Cardiac muscle cell (in vitro differentiated cells and primary cell): ENCODE results near the gene SDCBP2. TPM values are rescaled to one million over a fixed set of nuclear protein-coding genes. Genes with fewer than 3 reads are reported as not detected.

ENCODE experiments used
- DNase-seq, 2 donors: peaks; one replicate each; pipeline versions ENCODE4 v3.0.0 to v3.0.0-alpha.2; 2010 to 2017; ENCODE audit warnings: low read depth in 1 of 2, low spot score in 1 of 2
- H3K27ac ChIP-seq: fragments of 200-600 bp; sonication (generic); 2 replicates; pipeline ENCODE4 v1.5.1; 2016
- H3K27me3 ChIP-seq: fragments of 200-600 bp; sonication (generic); 2 replicates; pipeline ENCODE4 v1.6.0; 2016; ENCODE audit warnings: control low read depth
- H3K36me3 ChIP-seq: fragments of 200-600 bp; sonication (generic); 2 replicates; pipeline ENCODE4 v1.5.1; 2016; ENCODE audit warnings: control low read depth
- H3K4me1 ChIP-seq: fragments of 200-600 bp; sonication (generic); 2 replicates; pipeline ENCODE4 v1.8.1; 2017; ENCODE audit warnings: low read depth, mild to moderate bottlenecking, mixed run types
- H3K4me3 ChIP-seq: fragments of 200-600 bp; sonication (generic); 2 replicates; pipeline ENCODE4 v1.5.1; 2016; ENCODE audit warnings: mild to moderate bottlenecking
- H3K9me3 ChIP-seq: fragments of 200-600 bp; sonication (generic); 2 replicates; pipeline ENCODE4 v1.5.1; 2017; ENCODE audit warnings: low read depth, mild to moderate bottlenecking, control low read depth
- CTCF ChIP-seq: IDR thresholded peaks from 2 replicates; pipeline ENCODE4 v1.5.1; 2012; ENCODE audit warnings: low read depth, mild to moderate bottlenecking, low read length
- polyA plus RNA-seq: library from polyadenylated mRNA; unstranded; fragments of >200 nt; fragmentation: Nextera tagmentation; extraction: Ambion mirVana; gene quantifications from 2 replicates; pipeline ENCODE4 v1.2.1, GENCODE V29; 2016
- total RNA-seq: library from RNA; depleted of rRNA; stranded (reverse); fragments of >200 nt; gene quantifications from 2 replicates; pipeline ENCODE4 v1.2.3, GENCODE V29; 2016

SDCBP2 gene
- total and polyA plus RNA-seq, 2 experiments from 2014 or later = 6.2 to 8.0 TPM

DNA sequence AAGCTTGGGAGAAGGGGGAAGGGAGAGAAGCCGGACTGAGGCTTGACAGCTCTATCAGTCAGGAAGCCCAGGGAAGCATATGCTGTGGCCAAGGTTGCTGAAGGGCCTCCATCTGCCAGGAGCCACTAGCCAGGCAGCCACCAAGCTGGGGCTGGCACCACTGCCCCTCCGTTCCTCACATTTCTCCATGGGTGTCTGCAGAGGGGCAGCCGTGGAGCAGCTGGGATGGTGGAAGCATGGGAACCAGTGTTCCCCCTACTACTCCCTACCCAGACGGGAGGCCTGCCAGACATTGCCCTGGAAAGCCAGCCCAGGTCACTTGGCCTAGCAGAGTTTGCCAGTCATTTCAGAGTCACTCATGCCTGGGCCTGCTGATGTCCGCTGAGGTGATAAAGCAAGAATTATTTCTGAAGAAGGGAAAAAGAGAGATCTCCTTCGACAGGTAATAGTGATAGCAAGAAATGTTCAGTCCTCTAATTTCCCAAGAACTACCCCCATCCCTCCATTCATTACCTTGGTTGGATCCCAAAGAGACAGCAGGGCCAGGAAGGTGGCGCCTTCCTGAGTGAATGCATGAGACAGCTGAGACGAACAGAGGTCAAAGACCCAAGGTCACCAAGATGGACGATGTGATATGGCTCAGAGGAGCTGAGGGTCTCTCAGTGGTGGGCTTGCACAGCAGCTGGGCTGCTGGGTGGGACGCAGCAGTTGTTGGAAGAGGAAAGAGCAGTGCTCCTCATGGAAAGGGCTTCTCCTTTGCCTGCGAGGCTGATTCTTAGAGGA, 41.0 kb downstream of the SDCBP2 start:
- Histone ChIP-seq H3K4me3 (no peak overlapping the region), H3K9me3 (no peaks in the 10 kb centered on the region), H3K27me3 (no peaks in the 10 kb centered on the region), H3K4me1 (no peaks in the 10 kb centered on the region), H3K36me3 (no peaks in the 10 kb centered on the region), H3K27ac (no peak overlapping the region)
- no peak for DNase-seq
- no peak for TF ChIP-seq CTCF

DNA sequence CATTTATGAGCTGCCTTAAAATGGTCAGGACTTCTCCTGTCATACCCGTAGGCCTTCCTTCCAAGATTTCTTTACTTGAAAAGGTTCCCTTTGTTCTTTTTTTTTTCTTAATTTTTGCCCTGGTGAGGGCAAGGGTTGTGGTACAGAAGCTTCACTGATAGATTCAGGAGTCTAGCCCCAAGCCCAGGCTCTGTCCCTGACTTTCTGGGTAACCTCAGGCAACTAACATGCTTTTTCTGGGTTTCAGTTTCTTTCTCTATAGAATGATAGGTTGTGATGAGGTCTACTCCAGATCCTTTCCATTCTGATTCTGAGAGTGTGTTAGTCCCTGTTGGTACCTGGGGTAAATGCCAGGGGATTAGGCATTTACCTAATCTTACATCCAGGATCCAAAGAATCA, 41.6 kb downstream of the SDCBP2 start:
- no peak overlapping the region for H3K4me3 ChIP-seq
- TF ChIP-seq CTCF = no peak
- no peaks in the 10 kb centered on the region for H3K27me3 ChIP-seq
- no peak overlapping the region for H3K27ac ChIP-seq
- DNase-seq = no peak
- no peaks in the 10 kb centered on the region for H3K9me3 ChIP-seq
- no peaks in the 10 kb centered on the region for H3K36me3 ChIP-seq
- no peaks in the 10 kb centered on the region for H3K4me1 ChIP-seq

GRCh38 chr20:1286267-1287024, 42.5 kb downstream of the SDCBP2 start:
- H3K27me3 ChIP-seq = no peaks in the 10 kb centered on the region
- no peaks in the 10 kb centered on the region for H3K9me3 ChIP-seq
- TF ChIP-seq CTCF = no peak
- H3K27ac ChIP-seq = no peak overlapping the region
- H3K4me1 ChIP-seq = peaks cover under 1% of the 10 kb centered on the region
- DNase-seq = no peak
- H3K36me3 ChIP-seq = no peaks in the 10 kb centered on the region
- no peak overlapping the region for H3K4me3 ChIP-seq

- no peak for TF ChIP-seq CTCF
- no peak overlapping the region for H3K27ac ChIP-seq
- DNase-seq = no peak
Measured at GRCh38 chr20:1283522-1284510, 45.1 kb downstream of the SDCBP2 start.

DNA sequence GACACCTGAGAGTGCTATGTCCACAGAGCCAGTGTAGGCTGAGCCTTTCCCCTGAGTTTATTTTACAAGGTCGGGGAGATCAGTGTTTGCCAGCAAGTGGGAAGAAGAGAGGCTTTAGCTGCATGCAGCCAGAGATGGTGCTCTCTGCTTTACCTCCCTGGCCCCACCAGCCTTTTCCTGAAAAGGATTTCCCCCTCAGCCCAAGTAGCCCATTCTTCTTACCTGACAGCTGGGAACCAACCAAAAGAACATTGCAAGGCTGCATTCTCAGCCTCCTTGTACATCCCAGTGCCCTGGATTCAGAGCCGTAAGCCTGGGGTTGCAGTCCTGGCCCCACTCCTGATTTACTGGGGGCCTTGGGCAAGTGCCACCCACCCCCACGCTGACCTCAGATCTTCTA, 46.0 kb downstream of the SDCBP2 start:
- H3K36me3 ChIP-seq = no peaks in the 10 kb centered on the region
- H3K4me3 ChIP-seq = no peak overlapping the region
- no peaks in the 10 kb centered on the region for H3K9me3 ChIP-seq
- no peak overlapping the region for H3K27ac ChIP-seq
- no peak for TF ChIP-seq CTCF
- no peak for DNase-seq
- peaks cover 15% of the 10 kb centered on the region for H3K4me1 ChIP-seq
- no peaks in the 10 kb centered on the region for H3K27me3 ChIP-seq

More at GRCh38 chr20:1283522-1284510, 45.1 kb downstream of the SDCBP2 start:
- H3K27me3 ChIP-seq = no peaks in the 10 kb centered on the region
- no peak overlapping the region for H3K4me3 ChIP-seq
- peaks cover 15% of the 10 kb centered on the region for H3K4me1 ChIP-seq
- no peaks in the 10 kb centered on the region for H3K36me3 ChIP-seq
- no peaks in the 10 kb centered on the region for H3K9me3 ChIP-seq
